HG02938 (cell line): ENCODE data around the gene TP63.

Experiments used
- ATAC-seq: cut with Tn5 transposase; IDR thresholded peaks from one replicate; pipeline ENCODE4 v1.9.1; 2021; ENCODE audit warnings: mild to moderate bottlenecking, moderate library complexity; ENCODE audit not compliant: unreplicated experiment

TP63 gene

DNA sequence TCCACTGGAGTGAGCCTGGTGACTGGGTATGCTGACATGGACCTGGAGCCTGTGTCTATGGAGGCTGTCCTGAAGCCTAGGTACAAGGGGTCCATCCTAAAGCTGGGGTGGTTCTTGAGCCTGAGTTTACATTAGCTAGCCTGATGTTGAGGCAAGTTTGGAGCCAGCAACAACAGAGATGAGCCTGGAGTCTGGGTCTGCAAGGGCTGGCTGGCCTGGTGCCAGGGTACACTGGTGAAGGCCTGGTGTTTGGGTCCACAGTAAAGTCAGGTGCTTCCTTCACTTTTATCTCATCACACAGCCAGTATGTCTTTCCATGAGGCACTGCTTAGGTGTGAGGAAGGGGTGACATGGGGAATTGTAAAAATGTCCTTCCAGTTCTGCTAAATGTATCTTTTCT, 49.5 kb downstream of the TP63 start:
- ATAC-seq: no peak

- ATAC-seq: no peak
Observed at GRCh38 chr3:189683546-189684255, 52.5 kb downstream of the TP63 start.

GRCh38 chr3:189684317-189684716, 53.1 kb downstream of the TP63 start:
- ATAC-seq: no peak

GRCh38 chr3:189685291-189685690, 54.1 kb downstream of the TP63 start:
- ATAC-seq: no peak

DNA sequence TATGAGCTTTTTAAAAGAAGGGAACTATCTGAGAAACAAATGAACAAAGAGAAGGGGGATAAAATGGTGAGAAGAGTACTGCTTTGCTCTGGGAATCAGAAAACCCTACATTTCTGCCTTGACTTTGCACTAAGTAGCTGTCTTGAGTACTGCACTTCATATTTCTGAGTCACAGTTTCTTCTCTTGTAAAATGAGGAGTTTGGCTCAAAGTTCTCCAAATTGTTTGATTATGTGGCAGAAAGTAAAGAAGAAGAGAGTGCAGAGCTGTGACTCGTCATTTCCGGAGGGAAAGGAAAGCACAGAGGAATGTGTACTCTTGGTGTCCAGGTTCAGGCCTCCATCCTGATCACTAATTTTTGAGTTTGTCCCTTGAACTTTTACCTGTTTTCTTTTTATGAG, 54.7 kb downstream of the TP63 start:
- ATAC-seq: no peak

- ATAC-seq: no peak
Observed at GRCh38 chr3:189687475-189687874, 56.3 kb downstream of the TP63 start.

DNA sequence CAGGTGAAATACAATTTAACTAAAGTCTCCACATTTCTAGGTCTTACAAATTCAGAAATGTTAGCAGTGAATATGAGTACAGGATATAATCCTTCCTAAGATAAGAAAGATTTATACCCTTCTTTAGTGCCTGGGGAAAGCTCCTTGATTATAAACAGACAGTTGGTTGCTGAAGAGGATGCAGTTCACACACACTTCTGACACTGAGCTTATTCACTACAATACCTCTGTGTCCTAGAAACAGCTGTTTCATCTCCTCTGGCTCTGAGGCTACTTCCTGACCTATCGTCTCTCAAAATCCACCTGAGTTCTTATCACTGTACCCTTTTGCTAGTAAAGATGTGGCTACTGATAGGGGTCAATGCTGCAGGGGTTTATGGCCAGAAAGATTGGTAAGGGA, 57.1 kb downstream of the TP63 start:
- no peak for ATAC-seq

GRCh38 chr3:189689625-189690024, 58.4 kb downstream of the TP63 start:
- ATAC-seq: no peak

- no peak for ATAC-seq
Observed at GRCh38 chr3:189690237-189690636, 59.0 kb downstream of the TP63 start.

- ATAC-seq: no peak
Observed at GRCh38 chr3:189690672-189691071, 59.5 kb downstream of the TP63 start.

DNA sequence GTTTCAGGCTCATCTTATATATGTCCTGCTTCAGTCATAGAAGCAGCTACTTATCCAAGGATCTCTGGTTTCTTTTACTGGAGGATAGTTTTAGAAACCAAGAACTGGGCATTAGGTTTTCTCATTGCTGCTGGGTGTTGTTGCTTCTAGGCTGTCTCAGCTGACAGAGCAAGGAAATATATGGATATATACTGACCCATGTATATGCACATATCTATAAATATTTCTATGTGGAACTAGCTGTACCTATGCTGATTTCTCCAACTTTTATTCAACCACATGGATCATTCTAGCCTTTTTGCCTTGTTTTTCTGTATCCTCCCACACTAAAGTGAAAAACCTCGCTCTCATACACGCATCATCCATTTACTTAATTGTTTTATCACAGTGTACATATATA, 64.2 kb downstream of the TP63 start:
- no peak for ATAC-seq

DNA sequence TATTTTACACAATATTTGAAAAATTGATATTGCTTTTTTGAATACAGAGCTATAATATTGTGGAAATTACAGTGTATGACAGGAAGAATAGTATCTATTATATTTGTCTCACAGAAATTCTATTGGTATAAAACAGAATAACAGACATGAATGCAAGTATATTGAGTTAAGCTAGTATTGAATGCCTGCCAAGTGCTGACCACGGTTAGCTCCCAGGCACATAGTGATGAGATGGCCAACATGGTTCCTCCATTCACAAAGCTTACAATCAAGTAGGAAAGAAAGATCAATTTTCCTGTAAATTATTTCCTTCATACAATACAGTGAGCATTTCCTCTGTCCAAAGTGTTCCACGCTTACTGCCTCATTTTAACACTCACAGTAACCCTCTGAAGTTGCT, 67.6 kb downstream of the TP63 start:
- ATAC-seq: no peak

DNA sequence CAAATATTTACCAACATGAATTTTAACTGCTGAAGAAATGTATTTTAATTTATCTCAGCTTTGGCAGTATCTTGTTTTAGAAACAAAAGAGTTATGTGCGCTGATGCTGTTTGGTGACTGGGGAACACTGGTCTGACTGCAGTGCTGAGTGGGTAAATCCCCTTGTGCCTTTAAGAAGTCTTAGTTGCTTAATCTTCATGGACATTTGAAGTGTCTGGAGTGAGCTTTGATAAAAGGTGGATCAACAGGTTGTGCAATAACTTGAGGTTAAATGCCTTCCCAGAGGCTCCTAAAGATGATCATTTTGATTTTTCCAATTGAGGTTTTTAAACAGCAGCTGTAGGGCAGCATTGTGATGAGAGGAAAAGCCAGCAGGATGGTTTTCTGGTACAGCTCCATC, 68.7 kb downstream of the TP63 start:
- no peak for ATAC-seq

GRCh38 chr3:189702066-189702646, 71.0 kb downstream of the TP63 start:
- ATAC-seq: no peak

- ATAC-seq: no peak
Observed at GRCh38 chr3:189703865-189704264, 72.7 kb downstream of the TP63 start.

GRCh38 chr3:189708375-189708774, 77.2 kb downstream of the TP63 start:
- ATAC-seq: no peak

DNA sequence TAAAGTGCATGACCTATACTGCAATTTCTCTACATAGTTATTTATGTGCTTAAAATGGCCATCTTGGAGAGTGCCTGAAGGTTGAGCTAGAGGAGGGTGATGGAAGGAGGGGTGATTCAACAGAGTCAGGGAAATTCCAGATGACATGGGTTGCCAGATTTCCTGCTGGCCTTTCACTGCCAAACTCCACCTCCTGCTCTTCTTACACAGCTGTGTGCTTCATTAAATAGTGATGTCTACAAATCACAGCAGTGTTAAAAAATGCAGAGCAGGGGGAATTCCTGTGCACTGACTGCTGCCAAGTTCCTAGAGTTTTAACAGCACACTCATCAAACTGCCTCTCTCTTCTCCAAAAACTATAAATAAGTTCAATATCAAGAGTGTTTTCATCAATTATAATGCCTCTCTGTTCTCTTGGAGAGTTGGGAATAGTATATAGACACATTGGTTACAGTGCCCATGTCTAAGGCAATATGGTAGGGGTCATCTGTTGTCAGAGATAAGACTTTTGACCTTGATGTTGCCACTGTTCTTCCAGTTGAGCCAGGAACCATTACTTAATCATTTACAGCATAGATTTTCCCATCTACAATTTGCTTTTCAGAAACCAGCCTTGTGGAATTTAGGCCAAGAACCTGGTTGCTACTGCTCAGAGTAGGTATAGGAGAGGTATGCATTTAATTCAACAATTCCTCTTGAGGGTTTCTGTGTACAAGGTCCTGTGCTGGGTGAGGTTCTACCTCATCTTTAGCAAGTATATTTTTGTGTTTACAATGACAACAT, 79.6 kb downstream of the TP63 start:
- peak; percentile 50 for ATAC-seq

DNA sequence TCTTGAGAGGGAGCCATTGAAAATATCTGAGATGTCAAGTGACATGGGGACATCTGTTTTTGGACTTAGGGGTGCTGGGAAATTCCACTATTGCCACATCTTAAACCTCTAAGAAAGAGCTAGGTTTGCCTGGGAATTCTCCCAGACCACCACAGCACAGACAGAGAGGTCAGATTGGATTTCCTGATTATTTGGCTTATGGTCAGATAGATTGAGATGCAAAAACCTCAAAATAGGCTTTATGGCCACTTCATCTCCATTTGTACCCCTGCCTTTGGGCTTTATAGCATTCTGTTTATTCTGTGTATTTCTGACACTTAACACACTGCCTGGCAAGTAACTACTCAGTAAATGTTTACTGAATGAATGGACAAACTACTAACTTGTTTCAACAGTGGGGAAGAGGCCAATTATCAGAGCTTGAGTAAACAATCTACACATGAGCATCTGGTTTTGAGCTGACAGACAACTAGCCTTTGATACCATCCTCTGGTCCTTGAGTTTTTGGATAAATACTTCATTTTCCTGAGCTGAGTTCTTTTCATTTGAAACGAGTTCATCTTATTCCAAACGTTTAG, 81.8 kb downstream of the TP63 start:
- ATAC-seq: no peak

- ATAC-seq: no peak
Observed at GRCh38 chr3:189714991-189715961, 84.1 kb downstream of the TP63 start.

DNA sequence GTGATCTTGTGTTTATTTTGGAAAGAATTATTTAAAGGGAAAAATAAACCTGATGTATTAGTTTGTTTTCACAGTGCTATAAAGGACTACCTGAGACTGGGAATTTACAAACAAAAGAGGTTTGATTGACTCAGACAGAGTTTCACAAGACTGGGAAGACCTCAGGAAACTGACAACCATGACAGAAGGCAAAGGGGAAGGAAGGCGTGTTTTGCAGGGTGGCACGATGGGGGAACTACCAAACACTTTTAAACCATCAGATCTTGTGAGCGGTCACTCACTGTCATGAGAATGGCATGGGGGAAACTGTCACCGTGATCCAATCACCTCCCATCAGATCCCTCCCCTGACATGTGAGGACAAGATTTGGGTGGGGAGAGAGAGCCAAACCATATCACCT, 87.0 kb downstream of the TP63 start:
- ATAC-seq: no peak
